ENCODE measurements around the gene MAPK12. TPM values are rescaled to one million over a fixed set of nuclear protein-coding genes. Genes with fewer than 3 reads are reported as not detected.

MAPK12 gene
- total RNA-seq, 4 donors from 2014 or later = 10.1 to 18.4 (median 14.0) TPM

- H3K4me3 ChIP-seq = no peak overlapping the region
- H3K4me1 ChIP-seq = peaks cover 0 to 24% (median 0%) of the 10 kb centered on the region in 3 donors
- ATAC-seq = no peak
- 80% methylated on average over 1 of the region's 43 CpGs; no CpG with 5 or more reads in 1 of the 2 donors for WGBS, 2 donors (ENCODE audit: low coverage in 1 of 2)
- H3K27me3 ChIP-seq = no peaks in the 10 kb centered on the region
- TF ChIP-seq EP300 (IDR thresholded peaks at IDR 0.05) = no peak
- no peak for TF ChIP-seq CTCF (IDR thresholded peaks at IDR 0.05)
- TF ChIP-seq POLR2A (IDR thresholded peaks at IDR 0.05) = no peak
- no peak for TF ChIP-seq POLR2AphosphoS5 (IDR thresholded peaks at IDR 0.05)
- H3K36me3 ChIP-seq = peaks cover 0 to 97% of the 10 kb centered on the region in 2 donors
- H3K9me3 ChIP-seq = no peaks in the 10 kb centered on the region
- no peak overlapping the region for H3K27ac ChIP-seq
Measured at GRCh38 chr22:50218153-50218995, 43.1 kb downstream of the MAPK12 start.

GRCh38 chr22:50217543-50218152 lies 43.8 kb downstream of the MAPK12 start:
- Histone ChIP-seq H3K27ac (no peak overlapping the region), H3K4me3 (no peak overlapping the region), H3K36me3 (peaks cover 0 to 97% of the 10 kb centered on the region in 2 donors), H3K27me3 (no peaks in the 10 kb centered on the region), H3K9me3 (no peaks in the 10 kb centered on the region), H3K4me1 (peaks cover 0 to 24% (median 0%) of the 10 kb centered on the region in 3 donors)
- no peak for ATAC-seq
- WGBS, 2 donors (ENCODE audit: low coverage in 1 of 2) = 90 to 100% methylated on average over 1 to 2 of the region's 21 CpGs
- TF ChIP-seq POLR2A (IDR thresholded peaks at IDR 0.05) (no peak), EP300 (IDR thresholded peaks at IDR 0.05) (no peak), CTCF (IDR thresholded peaks at IDR 0.05) (no peak), POLR2AphosphoS5 (IDR thresholded peaks at IDR 0.05) (no peak)

- Histone ChIP-seq H3K36me3 (peaks cover 0 to 97% of the 10 kb centered on the region in 2 donors), H3K27me3 (no peaks in the 10 kb centered on the region), H3K9me3 (no peaks in the 10 kb centered on the region), H3K4me1 (peaks cover 0 to 24% (median 0%) of the 10 kb centered on the region in 3 donors), H3K27ac (no peak overlapping the region), H3K4me3 (no peak overlapping the region)
- no peak for ATAC-seq
- TF ChIP-seq CTCF (IDR thresholded peaks at IDR 0.05) (no peak), POLR2AphosphoS5 (IDR thresholded peaks at IDR 0.05) (no peak), EP300 (IDR thresholded peaks at IDR 0.05) (no peak), POLR2A (IDR thresholded peaks at IDR 0.05) (no peak)
- 90% methylated on average over 2 of the region's 57 CpGs; no CpG with 5 or more reads in 1 of the 2 donors for WGBS, 2 donors (ENCODE audit: low coverage in 1 of 2)
Measured at GRCh38 chr22:50216684-50217520, 44.6 kb downstream of the MAPK12 start.

GRCh38 chr22:50216055-50216683 lies 45.3 kb downstream of the MAPK12 start:
- TF ChIP-seq EP300 (IDR thresholded peaks at IDR 0.05) (no peak), POLR2AphosphoS5 (IDR thresholded peaks at IDR 0.05) (no peak), POLR2A (IDR thresholded peaks at IDR 0.05) (no peak), CTCF (IDR thresholded peaks at IDR 0.05) (no peak)
- no peaks in the 10 kb centered on the region for H3K27me3 ChIP-seq
- H3K9me3 ChIP-seq = no peaks in the 10 kb centered on the region
- WGBS, 2 donors (ENCODE audit: low coverage in 1 of 2) = 67% methylated on average over 3 of the region's 15 CpGs; no CpG with 5 or more reads in 1 of the 2 donors
- no peak overlapping the region for H3K27ac ChIP-seq
- ATAC-seq = no peak
- H3K4me1 ChIP-seq = peaks cover 0 to 24% (median 0%) of the 10 kb centered on the region in 3 donors
- peaks cover 0 to 97% of the 10 kb centered on the region in 2 donors for H3K36me3 ChIP-seq
- H3K4me3 ChIP-seq = no peak overlapping the region
